Measurements from ENCODE around the gene CALM3.

Gene CALM3

DNA sequence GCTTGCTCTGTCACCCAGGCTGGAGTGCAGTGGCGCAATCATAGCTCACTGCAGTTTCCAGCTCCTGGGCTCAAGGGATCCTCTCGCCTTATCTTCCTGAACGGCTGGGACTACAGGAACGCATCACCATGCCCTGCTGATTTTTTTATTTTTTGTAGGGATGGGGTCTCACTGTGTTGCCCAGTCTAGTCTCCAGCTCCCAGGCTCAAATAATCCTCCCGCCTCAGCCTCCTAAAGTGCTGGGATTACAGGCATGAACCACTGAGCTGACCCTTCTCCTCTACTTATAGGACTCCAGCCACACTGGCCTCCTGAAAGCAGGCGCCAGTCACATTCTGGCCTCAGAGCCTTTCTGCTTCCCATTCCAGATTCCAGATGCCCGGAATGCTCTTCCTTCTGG is 49.3 kb downstream of the CALM3 start:
- no peak for TF ChIP-seq CTCF (IDR thresholded peaks at IDR 0.05; ENCODE audit: extremely low read depth, missing control alignments)
- no peak for DNase-seq (ENCODE audit: low spot score)

DNA sequence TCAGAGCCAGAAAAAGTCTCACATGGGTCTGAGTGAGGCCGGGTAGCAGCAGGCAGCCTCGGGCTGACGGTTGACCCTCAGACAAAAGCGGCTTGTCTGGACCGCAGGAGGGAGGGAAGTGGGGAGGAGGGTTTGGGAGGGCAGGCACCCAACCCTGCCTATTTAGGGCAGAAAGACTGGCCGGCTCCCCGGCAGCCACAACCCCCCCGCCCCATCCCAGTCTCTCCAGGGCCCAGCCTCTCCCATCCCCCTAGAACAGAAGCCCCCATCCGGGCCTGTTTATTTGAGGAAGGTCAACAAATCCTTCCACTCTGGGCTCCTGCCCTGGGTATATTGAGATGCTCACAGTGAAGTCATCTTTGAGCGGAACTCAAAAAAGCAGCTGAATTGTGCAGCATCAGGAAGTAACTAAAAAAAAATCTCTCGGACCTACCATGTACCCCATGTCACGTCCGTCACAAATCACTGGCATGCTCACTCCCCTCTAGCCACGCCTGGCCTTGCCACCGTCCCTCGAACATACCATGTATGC is 53.6 kb downstream of the CALM3 start:
- no peak for DNase-seq (ENCODE audit: low spot score)
- TF ChIP-seq CTCF (IDR thresholded peaks at IDR 0.05; ENCODE audit: extremely low read depth, missing control alignments): no peak

- TF ChIP-seq CTCF (IDR thresholded peaks at IDR 0.05; ENCODE audit: extremely low read depth, missing control alignments): no peak
- DNase-seq (ENCODE audit: low spot score): no peak
These were observed 55.4 kb downstream of the CALM3 start for GRCh38 chr19:46656541-46656940.

DNA sequence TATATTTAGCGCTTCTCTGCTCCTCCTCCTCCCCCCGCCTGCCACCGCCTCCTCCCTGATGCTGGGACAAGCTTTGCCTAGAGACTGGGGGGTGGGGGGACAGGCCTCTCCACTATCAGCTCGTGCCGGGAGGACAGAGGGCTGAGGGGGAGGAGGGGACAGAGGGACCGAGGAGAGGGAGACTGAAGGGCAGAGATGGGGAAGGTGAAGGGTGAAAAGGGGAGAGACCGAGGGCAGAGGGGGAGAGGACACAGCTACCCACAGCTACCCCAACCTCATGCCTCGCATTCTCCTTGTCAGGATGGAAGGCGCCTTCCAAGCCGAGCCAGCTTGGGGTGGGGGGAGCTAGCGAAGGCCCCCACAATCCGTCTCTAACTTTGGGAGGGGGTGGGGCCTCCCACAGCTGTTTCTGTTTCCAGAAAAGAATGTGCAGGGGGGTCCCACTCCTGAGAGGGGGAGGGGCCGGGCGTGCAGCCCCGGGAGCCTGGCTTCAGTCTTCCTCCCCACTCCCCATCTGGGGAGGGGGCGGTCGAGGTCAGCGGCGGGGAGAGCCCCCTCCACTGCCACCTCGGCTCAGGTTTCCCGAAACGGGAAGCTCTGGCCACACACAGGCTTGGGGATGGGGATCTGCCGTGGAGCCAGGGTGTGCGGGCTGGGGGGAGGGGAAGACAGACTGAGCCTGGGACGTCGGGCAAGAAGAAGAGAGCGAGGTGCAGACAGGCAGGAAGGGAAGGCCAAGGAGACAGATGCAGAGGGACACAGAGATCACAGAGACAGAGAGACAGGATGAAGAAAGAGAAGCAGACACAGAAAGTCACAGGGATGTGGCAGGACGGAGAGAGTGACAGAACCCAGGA is 58.2 kb downstream of the CALM3 start:
- TF ChIP-seq CTCF (IDR thresholded peaks at IDR 0.05; ENCODE audit: extremely low read depth, missing control alignments): no peak
- no peak for DNase-seq (ENCODE audit: low spot score)

- TF ChIP-seq CTCF (IDR thresholded peaks at IDR 0.05; ENCODE audit: extremely low read depth, missing control alignments): no peak
- no peak for DNase-seq (ENCODE audit: low spot score)
These were observed 58.9 kb downstream of the CALM3 start for GRCh38 chr19:46660008-46660517.

Measured in GM20000 (cell line).